Colonic mucosa (tissue), 4 donors: ENCODE results near the gene NRG2. TPM values are rescaled to one million over a fixed set of nuclear protein-coding genes. Genes with fewer than 3 reads are reported as not detected.

Source experiments
- DNase-seq: peaks from one replicate; pipeline ENCODE4 v3.0.0-alpha.2; 2020
- H3K27ac ChIP-seq: fragments of 200-600 bp; one replicate; pipeline ENCODE4 v1.8.0; 2021
- H3K27me3 ChIP-seq: fragments of 200-600 bp; one replicate; pipeline ENCODE4 v1.8.0; 2021
- H3K36me3 ChIP-seq: fragments of 200-600 bp; one replicate; pipeline ENCODE4 v1.8.0; 2021
- H3K4me1 ChIP-seq: fragments of 200-600 bp; one replicate; pipeline ENCODE4 v1.8.0; 2021; ENCODE audit warnings: mild to moderate bottlenecking
- H3K4me3 ChIP-seq: fragments of 200-600 bp; one replicate; pipeline ENCODE4 v1.8.0; 2021
- H3K9ac ChIP-seq, 2 donors: one replicate each; pipeline ENCODE4 v1.7.0; 2013; ENCODE audit warnings: control low read depth in 2 of 2, low read depth in 2 of 2, low read length in 2 of 2
- H3K9me3 ChIP-seq: fragments of 200-600 bp; one replicate; pipeline ENCODE4 v1.8.0; 2021
- CTCF ChIP-seq: fragments of 200-600 bp; IDR thresholded peaks from one replicate; pipeline ENCODE4 v1.8.0; 2022; ENCODE audit warnings: antibody characterized with exemption, mild to moderate bottlenecking
- intact Hi-C: fragments of 100-400 bp; cut with DNase I; formaldehyde crosslinking; loops from one replicate; pipeline ENCODE4 v1.14.1; 2022
- total RNA-seq, 2 donors: library from RNA; stranded (reverse); fragmentation: NEBNext Ultra II Directional in 1 of 2; extraction: Animal tissue kit (Norgen Biotek cat#: 25700) in 1 of 2; gene quantifications; one replicate each; pipeline ENCODE4 v1.2.1, GENCODE V29; 2021
- donor health status: healthy.
- donor health status: DM: no; HTN: no; CAD: no.
- donor health status: DM: no; HTN: no; CAD: no.

Gene NRG2
- total RNA-seq, 2 donors from 2014 or later: 0.10 to 0.48 TPM

- Histone ChIP-seq H3K4me1 (no peaks in the 10 kb centered on the region), H3K27ac (no peak overlapping the region), H3K27me3 (no peaks in the 10 kb centered on the region), H3K4me3 (no peak overlapping the region), H3K9ac (no peak overlapping the region), H3K36me3 (no peaks in the 10 kb centered on the region), H3K9me3 (no peaks in the 10 kb centered on the region)
- DNase-seq: no peak
- TF ChIP-seq CTCF: no peak
- intact Hi-C loops: no loop called here
Measured at GRCh38 chr5:140005145-140005591, 37.9 kb downstream of the NRG2 start.

DNA sequence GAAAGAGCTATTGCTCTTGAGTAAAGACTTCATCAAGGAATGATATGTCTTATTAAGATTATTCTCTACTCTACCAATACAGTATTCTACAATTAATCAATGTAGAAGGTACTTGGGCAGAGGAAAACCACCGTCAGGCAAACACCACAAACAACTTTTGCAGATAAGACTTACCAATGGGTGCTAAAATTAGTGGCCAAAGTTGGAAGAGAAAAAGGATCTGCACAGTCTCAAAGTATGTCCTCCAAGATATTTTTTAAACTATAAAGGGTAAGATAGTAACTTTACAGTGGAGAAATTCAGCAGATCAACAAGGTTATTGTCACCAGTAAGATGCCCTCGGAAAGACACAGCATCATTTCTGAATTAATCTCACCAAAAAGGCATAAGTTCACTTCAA is 38.9 kb downstream of the NRG2 start:
- Histone ChIP-seq H3K9me3 (no peaks in the 10 kb centered on the region), H3K27ac (no peak overlapping the region), H3K9ac (no peak overlapping the region), H3K27me3 (no peaks in the 10 kb centered on the region), H3K4me3 (no peak overlapping the region), H3K36me3 (no peaks in the 10 kb centered on the region), H3K4me1 (no peaks in the 10 kb centered on the region)
- DNase-seq: no peak
- intact Hi-C loops: no loop called here
- TF ChIP-seq CTCF: no peak

GRCh38 chr5:140003519-140003918 is 39.6 kb downstream of the NRG2 start:
- no peaks in the 10 kb centered on the region for H3K4me1 ChIP-seq
- H3K9ac ChIP-seq: no peak overlapping the region
- no peak overlapping the region for H3K27ac ChIP-seq
- intact Hi-C loops: no loop called here
- no peaks in the 10 kb centered on the region for H3K36me3 ChIP-seq
- no peak for TF ChIP-seq CTCF
- no peak for DNase-seq
- no peak overlapping the region for H3K4me3 ChIP-seq
- no peaks in the 10 kb centered on the region for H3K9me3 ChIP-seq
- H3K27me3 ChIP-seq: no peaks in the 10 kb centered on the region

- Histone ChIP-seq H3K9me3 (no peaks in the 10 kb centered on the region), H3K9ac (no peak overlapping the region), H3K27ac (no peak overlapping the region), H3K27me3 (no peaks in the 10 kb centered on the region), H3K36me3 (no peaks in the 10 kb centered on the region), H3K4me3 (no peak overlapping the region), H3K4me1 (no peaks in the 10 kb centered on the region)
- intact Hi-C loops: no loop called here
- DNase-seq: no peak
- TF ChIP-seq CTCF: no peak
Measured at GRCh38 chr5:140000332-140000731, 42.8 kb downstream of the NRG2 start.

DNA sequence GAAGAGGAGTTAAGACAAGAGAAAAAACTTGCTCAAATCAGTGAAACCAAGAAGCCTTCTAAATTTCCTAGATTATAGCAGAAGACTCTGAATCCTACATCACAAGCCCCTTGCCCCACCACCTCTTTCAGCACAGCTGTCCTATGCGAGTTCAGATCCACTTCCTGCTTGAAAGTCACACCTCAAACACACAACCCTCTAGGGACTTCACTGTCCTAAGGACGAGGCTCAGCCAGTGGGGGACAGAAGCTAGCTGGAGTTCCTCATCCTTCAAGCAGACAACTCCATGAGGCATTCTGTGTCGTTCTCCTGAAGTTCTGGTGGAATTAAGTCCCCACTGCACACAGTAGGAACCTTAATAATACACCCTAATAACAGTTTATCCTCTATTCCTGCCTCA is 44.3 kb downstream of the NRG2 start:
- Histone ChIP-seq H3K4me1 (no peaks in the 10 kb centered on the region), H3K9ac (no peak overlapping the region), H3K27ac (no peak overlapping the region), H3K36me3 (no peaks in the 10 kb centered on the region), H3K9me3 (no peaks in the 10 kb centered on the region), H3K4me3 (no peak overlapping the region), H3K27me3 (no peaks in the 10 kb centered on the region)
- no peak for DNase-seq
- no peak for TF ChIP-seq CTCF
- intact Hi-C loops: no loop called here

DNA sequence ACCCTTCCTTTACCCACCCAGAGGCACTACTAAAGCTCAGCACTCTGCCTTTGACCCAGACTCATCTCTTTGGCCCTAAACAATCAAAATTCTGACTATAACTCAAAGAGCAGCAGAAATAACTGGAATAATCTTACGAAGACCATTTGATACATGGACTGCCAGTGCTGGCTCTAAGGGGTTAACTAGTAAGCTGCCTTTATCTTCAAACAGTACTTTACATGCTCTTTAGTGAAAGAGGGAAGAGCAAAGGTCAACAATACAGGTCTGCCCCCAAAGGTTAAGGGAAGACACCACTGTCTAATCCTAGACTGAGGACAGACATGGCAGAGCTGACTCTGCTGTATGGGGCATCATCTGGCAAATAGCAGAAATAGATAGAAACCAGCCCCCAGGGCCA is 45.8 kb downstream of the NRG2 start:
- Histone ChIP-seq H3K27me3 (no peaks in the 10 kb centered on the region), H3K9me3 (no peaks in the 10 kb centered on the region), H3K27ac (no peak overlapping the region), H3K4me3 (no peak overlapping the region), H3K4me1 (no peaks in the 10 kb centered on the region), H3K36me3 (no peaks in the 10 kb centered on the region), H3K9ac (no peak overlapping the region)
- TF ChIP-seq CTCF: no peak
- no peak for DNase-seq
- intact Hi-C loops: no loop called here
